ENCODE measurements around the gene PCDHGA9. TPM values are rescaled to one million over a fixed set of nuclear protein-coding genes. Genes with fewer than 3 reads are reported as not detected.
"Not testable (repeated sequence)": the region's sequence is repeated elsewhere in the genome, so short reads cannot be mapped to it uniquely, and the experiment has no call there.

PCDHGA9 gene
- total and polyA plus RNA-seq, 2 of the 8 experiments (the other 6 are each of a cell fraction or from before 2014, with no cell fraction given), result 0.79 to 1.1 TPM

DNA sequence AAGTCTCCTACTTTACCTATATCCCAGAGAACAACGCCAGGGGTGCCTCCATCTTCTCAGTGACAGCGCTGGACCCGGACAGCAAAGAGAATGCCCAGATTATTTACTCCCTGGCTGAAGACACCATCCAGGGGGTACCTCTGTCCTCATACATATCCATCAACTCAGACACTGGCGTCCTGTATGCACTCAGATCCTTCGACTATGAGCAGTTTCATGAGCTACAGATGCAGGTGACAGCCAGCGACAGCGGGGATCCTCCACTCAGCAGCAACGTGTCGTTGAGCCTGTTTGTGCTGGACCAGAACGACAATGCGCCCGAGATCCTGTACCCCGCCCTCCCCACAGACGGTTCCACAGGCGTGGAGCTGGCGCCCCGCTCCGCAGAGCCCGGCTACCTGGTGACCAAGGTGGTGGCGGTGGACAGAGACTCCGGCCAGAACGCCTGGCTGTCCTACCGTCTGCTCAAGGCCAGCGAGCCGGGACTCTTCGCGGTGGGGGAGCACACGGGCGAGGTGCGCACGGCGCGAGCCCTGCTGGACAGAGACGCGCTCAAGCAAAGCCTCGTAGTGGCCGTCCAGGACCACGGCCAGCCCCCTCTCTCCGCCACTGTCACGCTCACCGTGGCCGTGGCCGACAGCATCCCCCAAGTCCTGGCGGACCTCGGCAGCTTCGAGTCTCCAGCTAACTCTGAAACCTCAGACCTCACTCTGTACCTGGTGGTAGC is 12.1 kb downstream of the PCDHGA9 start:
- H3K27ac ChIP-seq (ENCODE audit: low read depth, low read length); H3K23me2 ChIP-seq (ENCODE audit: low read depth, low read length); FAIRE-seq; H2AK5ac ChIP-seq (ENCODE audit: low read depth, low read length); H2AFZ ChIP-seq (ENCODE audit: low read length); H3K79me2 ChIP-seq (ENCODE audit: control insufficient read depth in 1 of 2, insufficient read depth in 2 of 2, low read length in 2 of 2); H4K8ac ChIP-seq (ENCODE audit: extremely low read depth, insufficient read depth, low read length); H3K79me1 ChIP-seq (ENCODE audit: low read depth, low read length); DNase-seq (ENCODE audit: low read depth in 1 of 2, low spot score in 2 of 2); H3K4me2 ChIP-seq (ENCODE audit: insufficient read depth in 1 of 2, low read depth in 2 of 2, low read length in 2 of 2); H3K4ac ChIP-seq (replicated peaks; ENCODE audit: insufficient read length, low read depth, low read length); H3K9ac ChIP-seq (replicated peaks in 1 of 4; ENCODE audit: extremely low read depth in 1 of 4, low read depth in 3 of 4, low read length in 3 of 4); H4K20me1 ChIP-seq (replicated peaks in 1 of 2; ENCODE audit: control insufficient read depth in 1 of 2, insufficient read depth in 2 of 2, low read length in 2 of 2); H2BK120ac ChIP-seq (replicated peaks; ENCODE audit: low read depth, low read length); H4K91ac ChIP-seq (replicated peaks; ENCODE audit: insufficient read length, low read length); H2BK5ac ChIP-seq (ENCODE audit: low read depth, low read length); H3K4me1 ChIP-seq (replicated peaks in 1 of 4; ENCODE audit: control insufficient read depth in 3 of 4, insufficient read depth in 4 of 4, low read length in 3 of 4); H3K36me3 ChIP-seq (ENCODE audit: control insufficient read depth in 2 of 4, insufficient read depth in 4 of 4, low read length in 3 of 4); H3K4me3 ChIP-seq (ENCODE audit: extremely low read depth in 1 of 4, insufficient read depth in 2 of 4, low read depth in 3 of 4, low read length in 4 of 4); H3K23ac ChIP-seq (ENCODE audit: insufficient read length); H3K56ac ChIP-seq (replicated peaks; ENCODE audit: insufficient read length, low read depth, low read length); H3K18ac ChIP-seq (ENCODE audit: extremely low read depth, low read length); H2BK15ac ChIP-seq (ENCODE audit: low read length); H4K5ac ChIP-seq (ENCODE audit: insufficient read length, low read depth, low read length); H2BK20ac ChIP-seq (ENCODE audit: low read length); H2BK12ac ChIP-seq (ENCODE audit: low read depth, low read length); H3K14ac ChIP-seq (ENCODE audit: insufficient read length): not testable (repeated sequence)
- POLR2A ChIA-PET (ENCODE audit: partially characterized antibody), result interaction anchor here (1.2 to 2.7 kb wide), 3 partner anchors 64 to 170 kb away, joined by 3 to 9 read pairs (median 3); partner anchors contain the start of gene PCDHB15
- CTCF ChIA-PET (ENCODE audit: partially characterized antibody), result interaction anchor here (0.8 to 23.3 kb wide), 25 partner anchors 9 to 320 kb away, joined by 3 to 1236 read pairs (median 15); partner anchors contain the start of genes PCDHB14, PCDHB15, PCDHB16 and PCDHB2
- peaks cover 0 to 12% (median 6%) of the 10 kb centered on the region in 4 experiments; a peak in 4 of 7 replicates for H3K27me3 ChIP-seq (replicated peaks in 1 of 4; ENCODE audit: control insufficient read depth in 3 of 4, extremely low read depth in 1 of 4, insufficient read depth in 3 of 4, low read length in 3 of 4)
- 97% methylated on average over 24 of the region's 46 CpGs; no CpG with 5 or more reads in 1 of the 2 experiments for whole genome bisulfite sequencing, 2 experiments (ENCODE audit: extremely low coverage in 1 of 2, insufficient coverage in 1 of 2, insufficient read length in 1 of 2, insufficient replicate concordance in 2 of 2, low coverage in 1 of 2, low lambda C conversion rate in 2 of 2, missing lambda C conversion rate in 1 of 2)
- H3K9me3 ChIP-seq (ENCODE audit: insufficient read depth in 2 of 2, low read depth in 1 of 2, low read length in 1 of 2), result peaks cover 12 to 14% of the 10 kb centered on the region in 2 experiments

Measured in H1 (cell line).